NK-92 (cell line): ENCODE measurements around the gene SDK2.

Experiments
- DNase-seq: peaks from one replicate; lab custom pipeline; 2025; ENCODE audit not compliant: unreplicated experiment; lab: John Stamatoyannopoulos, UW

SDK2 gene

DNA sequence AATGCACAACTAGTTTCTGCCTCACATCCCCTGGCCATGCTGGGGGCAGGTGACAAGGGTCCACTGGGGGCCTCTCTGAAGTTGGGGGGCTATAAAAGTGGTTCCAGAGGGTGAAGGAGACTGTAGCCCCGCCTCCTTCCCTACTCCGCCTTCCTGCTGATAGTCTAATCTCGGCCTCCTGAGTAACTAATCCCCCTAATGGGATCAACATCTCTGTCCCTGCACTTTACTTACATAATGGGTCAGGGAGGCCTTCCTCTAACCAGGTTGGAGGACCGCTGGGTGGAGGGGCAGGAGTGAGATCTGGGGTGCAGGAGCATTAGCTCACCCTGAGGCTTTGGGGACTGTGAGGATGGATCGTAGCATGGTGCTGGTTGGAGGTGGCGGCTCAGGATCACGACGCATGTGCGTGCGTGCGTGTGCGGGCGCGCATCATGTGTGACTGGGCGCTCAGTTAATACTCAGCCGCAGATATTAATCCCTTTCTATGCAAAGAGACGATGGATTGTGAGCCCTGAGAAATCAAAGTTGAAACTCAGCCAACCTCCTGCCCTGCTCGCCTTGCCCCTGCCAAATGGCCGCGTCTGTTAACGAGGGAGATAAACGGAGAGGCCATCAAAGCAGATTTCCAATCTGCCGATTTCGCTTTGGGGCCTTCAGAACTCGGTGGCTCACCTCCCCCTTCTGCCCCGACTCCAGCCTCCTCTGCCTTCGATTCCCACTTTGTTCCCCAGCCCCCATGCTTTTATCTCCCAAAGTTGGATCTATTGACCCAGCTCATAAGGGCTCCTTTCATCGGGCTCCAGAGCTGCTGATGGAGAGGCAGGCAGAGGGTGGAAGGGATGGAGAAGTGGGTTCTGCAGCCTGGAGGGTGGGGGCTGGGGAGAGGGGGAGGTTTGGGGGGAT is 107.3 kb downstream of the SDK2 start:
- no peak for DNase-seq

GRCh38 chr17:73535746-73536145 is 108.5 kb downstream of the SDK2 start:
- DNase-seq: no peak

GRCh38 chr17:73534209-73534909 is 109.9 kb downstream of the SDK2 start:
- DNase-seq: no peak

DNA sequence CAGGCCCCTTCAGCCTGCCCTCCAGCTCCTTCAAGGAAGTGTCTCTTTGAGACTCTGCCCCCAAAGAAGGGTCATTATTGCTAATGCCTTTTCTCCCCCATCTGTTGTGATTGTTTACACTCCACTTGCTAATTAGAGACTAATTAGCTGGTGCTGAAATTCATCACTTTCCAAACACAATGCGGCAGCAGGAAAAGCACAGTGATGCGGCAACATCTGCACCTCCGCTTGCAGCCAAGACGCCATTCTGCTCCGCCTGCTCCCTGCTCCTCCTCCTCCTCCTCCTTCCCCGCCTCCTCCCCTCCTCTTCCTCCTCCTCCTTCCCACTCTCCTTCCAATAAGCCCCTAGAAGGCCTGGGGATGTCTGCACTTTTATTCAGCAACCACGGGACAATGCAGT is 110.5 kb downstream of the SDK2 start:
- no peak for DNase-seq

DNA sequence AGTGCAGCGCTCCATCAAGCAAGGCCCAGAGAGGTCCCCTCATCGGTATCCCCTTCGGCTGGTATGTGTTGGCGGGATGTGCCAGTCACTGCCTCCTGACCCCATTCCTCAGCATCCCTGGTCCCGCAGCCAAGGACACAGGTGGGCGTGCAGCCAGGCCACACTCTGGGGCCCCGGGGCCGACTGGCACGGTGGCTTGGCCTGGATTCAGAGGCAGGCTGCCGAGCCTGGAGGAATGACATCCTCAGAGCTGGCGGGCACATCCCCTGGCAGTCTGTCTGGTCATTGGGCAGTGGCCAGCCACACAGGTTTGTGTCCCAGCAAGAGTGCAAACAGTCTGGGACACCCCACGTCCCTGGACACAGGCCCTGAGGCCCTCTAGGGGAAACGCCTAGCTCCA is 111.1 kb downstream of the SDK2 start:
- DNase-seq: no peak

- no peak for DNase-seq
Observed at GRCh38 chr17:73532421-73532901, 111.8 kb downstream of the SDK2 start.

- no peak for DNase-seq
Observed at GRCh38 chr17:73531158-73531557, 113.1 kb downstream of the SDK2 start.

DNA sequence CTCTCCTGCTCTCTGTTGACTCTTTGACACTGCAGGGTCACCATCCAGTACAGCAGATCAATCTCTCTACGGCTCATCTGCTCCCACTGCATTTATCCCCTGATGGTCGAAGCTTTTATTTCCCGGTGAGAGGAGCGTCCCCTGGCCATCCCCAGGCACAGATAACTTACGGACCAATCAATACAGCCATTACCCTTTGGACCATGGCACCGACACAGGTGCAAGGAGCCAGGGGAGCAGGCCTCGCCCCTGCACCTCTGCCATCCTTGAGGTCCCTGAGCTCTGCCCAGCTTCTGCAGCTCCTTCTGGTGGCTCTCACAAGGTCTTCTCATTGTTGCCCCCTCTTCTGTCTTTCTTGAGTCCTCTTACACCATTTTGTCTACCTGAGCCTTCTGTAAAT is 115.6 kb downstream of the SDK2 start:
- no peak for DNase-seq

- DNase-seq: no peak
Observed at GRCh38 chr17:73526952-73527351, 117.3 kb downstream of the SDK2 start.

- DNase-seq: no peak
Observed at GRCh38 chr17:73524941-73525679, 119.1 kb downstream of the SDK2 start.

GRCh38 chr17:73522696-73523095 is 121.5 kb downstream of the SDK2 start:
- DNase-seq: no peak

GRCh38 chr17:73522107-73522506 is 122.1 kb downstream of the SDK2 start:
- no peak for DNase-seq

DNA sequence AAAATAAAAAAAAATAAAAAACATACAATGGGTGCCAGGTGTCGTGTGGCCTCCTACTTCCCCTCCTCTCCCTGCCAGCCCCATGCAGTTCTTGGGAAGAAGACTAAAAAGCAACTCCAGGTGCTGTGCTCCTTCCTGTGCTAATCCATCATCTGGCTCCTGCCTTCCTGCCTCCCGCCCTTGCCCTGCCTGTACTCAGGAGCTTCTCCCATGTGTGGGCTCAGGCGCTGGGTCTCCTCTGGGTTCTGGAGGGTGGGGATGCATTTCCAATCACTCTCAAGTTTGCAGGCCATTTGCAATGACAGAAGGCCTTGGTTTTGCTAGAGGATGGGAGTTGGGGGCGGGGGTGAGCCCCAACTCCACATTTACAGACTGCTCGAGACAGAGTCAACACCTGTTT is 122.9 kb downstream of the SDK2 start:
- DNase-seq: no peak

- no peak for DNase-seq
Observed at GRCh38 chr17:73520369-73520761, 123.9 kb downstream of the SDK2 start.

GRCh38 chr17:73519714-73520368 is 124.4 kb downstream of the SDK2 start:
- no peak for DNase-seq

DNA sequence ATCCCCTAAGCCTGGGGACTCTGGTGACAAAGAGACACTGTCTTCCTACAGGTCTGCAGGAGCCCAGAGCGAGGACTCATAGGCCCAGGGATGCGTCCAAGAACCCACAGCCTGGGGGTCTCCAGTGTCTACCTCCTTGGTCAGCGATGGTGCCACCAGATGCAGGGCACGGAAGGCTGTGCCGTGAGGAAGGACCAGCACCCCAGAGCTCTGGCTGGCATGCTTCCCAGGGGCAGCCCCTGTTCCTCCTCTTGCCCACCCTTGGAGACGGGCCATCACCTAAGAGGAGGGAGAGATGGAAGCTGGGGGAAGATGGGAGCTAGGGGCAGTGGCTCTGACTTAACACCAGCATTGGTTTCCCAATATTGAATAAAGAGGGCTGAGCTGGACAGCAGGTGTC is 125.2 kb downstream of the SDK2 start:
- DNase-seq: no peak

GRCh38 chr17:73516431-73516830 is 127.8 kb downstream of the SDK2 start:
- no peak for DNase-seq

GRCh38 chr17:73514146-73514863 is 129.9 kb downstream of the SDK2 start:
- no peak for DNase-seq

DNA sequence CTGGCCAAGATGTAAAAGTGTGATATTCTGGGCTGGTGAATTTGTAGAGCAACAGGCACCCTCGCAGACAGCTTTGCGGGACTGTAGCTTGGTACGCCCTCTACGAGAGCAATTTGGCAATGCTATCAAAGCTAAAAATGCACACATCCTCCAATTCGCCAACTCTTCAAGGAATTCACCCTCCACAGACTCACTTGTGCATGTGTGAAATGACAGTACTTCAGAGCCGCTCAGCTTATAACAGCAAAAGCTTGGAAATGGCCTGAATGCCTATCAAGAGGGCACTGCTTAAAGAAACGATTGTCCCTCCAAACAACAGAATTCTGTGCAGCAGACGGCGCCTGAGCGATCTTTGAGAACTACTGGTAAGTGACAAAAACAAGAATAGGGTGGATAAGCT is 130.8 kb downstream of the SDK2 start:
- DNase-seq: no peak

GRCh38 chr17:73511719-73512115 is 132.5 kb downstream of the SDK2 start:
- no peak for DNase-seq
